ENCODE results near the gene KCTD19.

The KCTD19 gene

GRCh38 chr16:67242138-67242730 is 84.3 kb downstream of the KCTD19 start:
- DNase-seq (ENCODE audit: low spot score), result no peak

- DNase-seq (ENCODE audit: low spot score), result peak; percentile 86
Measured at GRCh38 chr16:67241008-67241900, 85.3 kb downstream of the KCTD19 start.

- no peak for DNase-seq (ENCODE audit: low spot score)
Measured at GRCh38 chr16:67240506-67240905, 86.0 kb downstream of the KCTD19 start.
